HG03064 (cell line): ENCODE data around the gene GK2.

Source experiments
- ATAC-seq: cut with Tn5 transposase; IDR thresholded peaks from one replicate; pipeline ENCODE4 v1.9.1; 2021; ENCODE audit warnings: low read depth; ENCODE audit not compliant: unreplicated experiment

GK2 gene

GRCh38 chr4:79390890-79391289 lies 17.1 kb downstream of the GK2 start:
- no peak for ATAC-seq

GRCh38 chr4:79385641-79386040 lies 22.4 kb downstream of the GK2 start:
- ATAC-seq = no peak

- ATAC-seq = no peak
Measured at GRCh38 chr4:79381161-79381560, 26.9 kb downstream of the GK2 start.

GRCh38 chr4:79370026-79370425 lies 38.0 kb downstream of the GK2 start:
- no peak for ATAC-seq

- ATAC-seq = no peak
Measured at GRCh38 chr4:79367096-79367495, 40.9 kb downstream of the GK2 start.

- no peak for ATAC-seq
Measured at GRCh38 chr4:79366422-79366821, 41.6 kb downstream of the GK2 start.

GRCh38 chr4:79364061-79364460 lies 44.0 kb downstream of the GK2 start:
- no peak for ATAC-seq

GRCh38 chr4:79362626-79363025 lies 45.4 kb downstream of the GK2 start:
- no peak for ATAC-seq

GRCh38 chr4:79360006-79360405 lies 48.0 kb downstream of the GK2 start:
- no peak for ATAC-seq

- no peak for ATAC-seq
Measured at GRCh38 chr4:79358438-79358837, 49.6 kb downstream of the GK2 start.

- no peak for ATAC-seq
Measured at GRCh38 chr4:79357365-79357764, 50.7 kb downstream of the GK2 start.
